Measurements from ENCODE around the gene JADE2. TPM values are rescaled to one million over a fixed set of nuclear protein-coding genes. Genes with fewer than 3 reads are reported as not detected.

JADE2 gene
- total RNA-seq, 1 donor from 2014 or later = 30.3 TPM

GRCh38 chr5:134568761-134569695 lies 43.6 kb downstream of the JADE2 start:
- no peak overlapping the region for H3K27ac Mint-ChIP-seq (ENCODE audit: unreplicated experiment)

GRCh38 chr5:134569758-134570364 lies 44.4 kb downstream of the JADE2 start:
- TF ChIP-seq, protein P1, sequence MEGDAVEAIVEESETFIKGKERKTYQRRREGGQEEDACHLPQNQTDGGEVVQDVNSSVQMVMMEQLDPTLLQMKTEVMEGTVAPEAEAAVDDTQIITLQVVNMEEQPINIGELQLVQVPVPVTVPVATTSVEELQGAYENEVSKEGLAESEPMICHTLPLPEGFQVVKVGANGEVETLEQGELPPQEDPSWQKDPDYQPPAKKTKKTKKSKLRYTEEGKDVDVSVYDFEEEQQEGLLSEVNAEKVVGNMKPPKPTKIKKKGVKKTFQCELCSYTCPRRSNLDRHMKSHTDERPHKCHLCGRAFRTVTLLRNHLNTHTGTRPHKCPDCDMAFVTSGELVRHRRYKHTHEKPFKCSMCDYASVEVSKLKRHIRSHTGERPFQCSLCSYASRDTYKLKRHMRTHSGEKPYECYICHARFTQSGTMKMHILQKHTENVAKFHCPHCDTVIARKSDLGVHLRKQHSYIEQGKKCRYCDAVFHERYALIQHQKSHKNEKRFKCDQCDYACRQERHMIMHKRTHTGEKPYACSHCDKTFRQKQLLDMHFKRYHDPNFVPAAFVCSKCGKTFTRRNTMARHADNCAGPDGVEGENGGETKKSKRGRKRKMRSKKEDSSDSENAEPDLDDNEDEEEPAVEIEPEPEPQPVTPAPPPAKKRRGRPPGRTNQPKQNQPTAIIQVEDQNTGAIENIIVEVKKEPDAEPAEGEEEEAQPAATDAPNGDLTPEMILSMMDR (IDR thresholded peaks at IDR 0.05; ENCODE audit: insufficient read depth, low read depth, low read length) = no peak
- no peak for TF ChIP-seq EZH2 (IDR thresholded peaks at IDR 0.05; ENCODE audit: insufficient read depth, low read length)
- Histone ChIP-seq H3K9me3 (ENCODE audit: insufficient read depth, low read depth, low read length) (no peaks in the 10 kb centered on the region), H2AFZ (ENCODE audit: low read depth, low read length) (no peak overlapping the region), H3K27me3 (ENCODE audit: insufficient read depth, low read length) (no peaks in the 10 kb centered on the region), H3K9ac (ENCODE audit: low read length) (no peak overlapping the region), H3K4me3 (ENCODE audit: insufficient read depth, low read depth, low read length) (no peak overlapping the region), H3K27ac (ENCODE audit: low read depth, low read length) (no peak overlapping the region), H4K20me1 (ENCODE audit: insufficient read depth, low read length) (no peaks in the 10 kb centered on the region), H3K4me1 (ENCODE audit: insufficient read depth, low read length) (peaks cover 17% of the 10 kb centered on the region), H3K4me2 (ENCODE audit: low read length) (no peak overlapping the region), H3K79me2 (ENCODE audit: insufficient read depth, low read length) (no peaks in the 10 kb centered on the region), H3K36me3 (ENCODE audit: insufficient read depth, low read length) (no peaks in the 10 kb centered on the region)
- Mint-ChIP-seq H3K36me3 (ENCODE audit: low read depth, unreplicated experiment) (peaks cover 50% of the 10 kb centered on the region), H3K27ac (ENCODE audit: unreplicated experiment) (peak overlapping the region; percentile 78), H3K4me1 (ENCODE audit: low read depth, unreplicated experiment) (peaks cover 13% of the 10 kb centered on the region), H3K4me3 (ENCODE audit: unreplicated experiment) (no peak overlapping the region), H3K27me3 (ENCODE audit: low read depth, unreplicated experiment) (no peaks in the 10 kb centered on the region), H3K9me3 (ENCODE audit: unreplicated experiment) (no peaks in the 10 kb centered on the region)
- FAIRE-seq = no peak
- no peak for DNase-seq (ENCODE audit: low read depth)

More at GRCh38 chr5:134568761-134569695, 43.6 kb downstream of the JADE2 start:
- Histone ChIP-seq H3K27ac (ENCODE audit: low read depth, low read length) (no peak overlapping the region), H3K79me2 (ENCODE audit: insufficient read depth, low read length) (no peaks in the 10 kb centered on the region), H3K4me3 (ENCODE audit: insufficient read depth, low read depth, low read length) (no peak overlapping the region), H4K20me1 (ENCODE audit: insufficient read depth, low read length) (no peaks in the 10 kb centered on the region), H3K9me3 (ENCODE audit: insufficient read depth, low read depth, low read length) (no peaks in the 10 kb centered on the region), H3K9ac (ENCODE audit: low read length) (no peak overlapping the region), H3K4me1 (ENCODE audit: insufficient read depth, low read length) (peaks cover 17% of the 10 kb centered on the region), H3K27me3 (ENCODE audit: insufficient read depth, low read length) (no peaks in the 10 kb centered on the region), H3K36me3 (ENCODE audit: insufficient read depth, low read length) (no peaks in the 10 kb centered on the region), H3K4me2 (ENCODE audit: low read length) (peak overlapping the region; percentile 4), H2AFZ (ENCODE audit: low read depth, low read length) (no peak overlapping the region)
- Mint-ChIP-seq H3K9me3 (ENCODE audit: unreplicated experiment) (no peaks in the 10 kb centered on the region), H3K4me1 (ENCODE audit: low read depth, unreplicated experiment) (peaks cover 13% of the 10 kb centered on the region), H3K4me3 (ENCODE audit: unreplicated experiment) (no peak overlapping the region), H3K36me3 (ENCODE audit: low read depth, unreplicated experiment) (peaks cover 48% of the 10 kb centered on the region), H3K27me3 (ENCODE audit: low read depth, unreplicated experiment) (no peaks in the 10 kb centered on the region)
- TF ChIP-seq, protein P1 (IDR thresholded peaks at IDR 0.05; ENCODE audit: insufficient read depth, low read depth, low read length) = no peak
- no peak for FAIRE-seq
- DNase-seq (ENCODE audit: low read depth) = no peak
